ENCODE data around the gene ATP8B3. TPM values are rescaled to one million over a fixed set of nuclear protein-coding genes. Genes with fewer than 3 reads are reported as not detected.

The ATP8B3 gene
- total and polyA plus RNA-seq, 9 of the 15 experiments (the other 6 are each of a cell fraction or from before 2014, with no cell fraction given) = 1.2 to 12.3 (median 3.8) TPM

DNA sequence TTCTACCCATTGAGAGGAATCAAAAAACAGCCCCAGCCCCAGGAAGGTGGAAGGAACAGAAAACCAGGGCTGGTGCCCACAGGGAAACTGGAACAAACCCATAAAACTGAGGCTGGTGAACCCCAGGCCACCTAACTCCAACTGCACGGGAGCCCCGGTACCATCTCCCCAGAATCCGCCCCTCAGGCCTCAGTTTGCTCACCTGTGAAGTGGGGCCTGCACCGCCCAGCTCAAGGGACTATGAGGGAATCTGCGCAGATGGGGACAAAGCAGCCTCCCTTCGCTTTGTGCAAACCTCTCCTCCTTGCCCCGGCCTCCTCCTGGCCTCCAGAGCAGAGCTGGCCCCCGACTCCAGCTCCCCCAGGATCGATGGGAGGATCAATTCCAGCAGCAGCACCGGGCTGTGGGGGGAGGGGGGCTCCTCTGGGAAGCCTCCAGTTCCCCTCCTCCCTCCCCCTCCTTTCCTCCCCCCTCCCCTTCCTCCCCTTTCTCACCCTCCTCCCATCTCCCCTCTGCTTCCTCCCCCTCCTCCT is 67.9 kb downstream of the ATP8B3 start:
- ChIA-PET CTCF (ENCODE audit: low intra/inter-chr PET ratio) (no interaction called here), POLR2A (no interaction called here)
- FAIRE-seq (no peak), ATAC-seq (no peak), DNase-seq (ENCODE audit: extremely low read depth in 1 of 4, low spot score in 3 of 4) (no peak)
- H3K27ac ChIP-seq (ENCODE audit: extremely low read depth, low read depth, low read length) = no peak overlapping the region
- peaks cover 0 to 7% of the 10 kb centered on the region in 2 experiments; a peak in 1 of 5 replicates for H3K27me3 ChIP-seq (ENCODE audit: control insufficient read depth in 2 of 2, insufficient read depth in 2 of 2, low read length in 2 of 2)
- no peaks in the 10 kb centered on the region for H3K9me3 ChIP-seq (replicated peaks; ENCODE audit: control insufficient read depth, insufficient read depth, low read depth, low read length)
- no peaks in the 10 kb centered on the region for H3K79me2 ChIP-seq (ENCODE audit: control insufficient read depth, insufficient read depth, low read length)
- H3K4me1 ChIP-seq (replicated peaks in 1 of 2; ENCODE audit: control insufficient read depth in 2 of 2, insufficient read depth in 2 of 2, low read length in 2 of 2) = peaks cover 24 to 60% of the 10 kb centered on the region in 2 experiments
- in situ Hi-C loops (cut with MboI) = no loop called here
- H3K4me3 ChIP-seq = no peak overlapping the region
- no peak overlapping the region for H3K4me2 ChIP-seq (ENCODE audit: insufficient read depth, low read length)
- intact Hi-C loops (cut with micrococcal nuclease) = no loop called here
- WGBS (ENCODE audit: insufficient coverage, low coverage, missing lambda C conversion rate) = 71% methylated on average over 5 of the region's 10 CpGs
- no peaks in the 10 kb centered on the region for H3K36me3 ChIP-seq (ENCODE audit: control insufficient read depth, insufficient read depth, low read length)
- H2AFZ ChIP-seq (ENCODE audit: low read depth, low read length) = no peak overlapping the region
- BruUV-seq (replicated peaks) = no TSS peak
- no peak overlapping the region; a peak in 1 of 4 replicates for H3K9ac ChIP-seq (ENCODE audit: insufficient read depth in 1 of 2, low read depth in 2 of 2, low read length in 2 of 2)
- H4K20me1 ChIP-seq (replicated peaks; ENCODE audit: control insufficient read depth, insufficient read depth, low read length) = no peaks in the 10 kb centered on the region
- no peaks in the 10 kb centered on the region for H3K9me1 ChIP-seq (ENCODE audit: control insufficient read depth, insufficient read depth, low read length)
- no peak for TF ChIP-seq ZNF12 (CRISPR knock-in tag; IDR thresholded peaks at IDR 0.05)
- TF ChIP-seq, protein P1, sequence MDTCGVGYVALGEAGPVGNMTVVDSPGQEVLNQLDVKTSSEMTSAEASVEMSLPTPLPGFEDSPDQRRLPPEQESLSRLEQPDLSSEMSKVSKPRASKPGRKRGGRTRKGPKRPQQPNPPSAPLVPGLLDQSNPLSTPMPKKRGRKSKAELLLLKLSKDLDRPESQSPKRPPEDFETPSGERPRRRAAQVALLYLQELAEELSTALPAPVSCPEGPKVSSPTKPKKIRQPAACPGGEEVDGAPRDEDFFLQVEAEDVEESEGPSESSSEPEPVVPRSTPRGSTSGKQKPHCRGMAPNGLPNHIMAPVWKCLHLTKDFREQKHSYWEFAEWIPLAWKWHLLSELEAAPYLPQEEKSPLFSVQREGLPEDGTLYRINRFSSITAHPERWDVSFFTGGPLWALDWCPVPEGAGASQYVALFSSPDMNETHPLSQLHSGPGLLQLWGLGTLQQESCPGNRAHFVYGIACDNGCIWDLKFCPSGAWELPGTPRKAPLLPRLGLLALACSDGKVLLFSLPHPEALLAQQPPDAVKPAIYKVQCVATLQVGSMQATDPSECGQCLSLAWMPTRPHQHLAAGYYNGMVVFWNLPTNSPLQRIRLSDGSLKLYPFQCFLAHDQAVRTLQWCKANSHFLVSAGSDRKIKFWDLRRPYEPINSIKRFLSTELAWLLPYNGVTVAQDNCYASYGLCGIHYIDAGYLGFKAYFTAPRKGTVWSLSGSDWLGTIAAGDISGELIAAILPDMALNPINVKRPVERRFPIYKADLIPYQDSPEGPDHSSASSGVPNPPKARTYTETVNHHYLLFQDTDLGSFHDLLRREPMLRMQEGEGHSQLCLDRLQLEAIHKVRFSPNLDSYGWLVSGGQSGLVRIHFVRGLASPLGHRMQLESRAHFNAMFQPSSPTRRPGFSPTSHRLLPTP (IDR thresholded peaks at IDR 0.05; ENCODE audit: borderline replicate concordance, extremely low read depth, insufficient read length) = no peak
- TF ChIP-seq NFATC3 (IDR thresholded peaks at IDR 0.05) = no peak
- TF ChIP-seq, protein P2, sequence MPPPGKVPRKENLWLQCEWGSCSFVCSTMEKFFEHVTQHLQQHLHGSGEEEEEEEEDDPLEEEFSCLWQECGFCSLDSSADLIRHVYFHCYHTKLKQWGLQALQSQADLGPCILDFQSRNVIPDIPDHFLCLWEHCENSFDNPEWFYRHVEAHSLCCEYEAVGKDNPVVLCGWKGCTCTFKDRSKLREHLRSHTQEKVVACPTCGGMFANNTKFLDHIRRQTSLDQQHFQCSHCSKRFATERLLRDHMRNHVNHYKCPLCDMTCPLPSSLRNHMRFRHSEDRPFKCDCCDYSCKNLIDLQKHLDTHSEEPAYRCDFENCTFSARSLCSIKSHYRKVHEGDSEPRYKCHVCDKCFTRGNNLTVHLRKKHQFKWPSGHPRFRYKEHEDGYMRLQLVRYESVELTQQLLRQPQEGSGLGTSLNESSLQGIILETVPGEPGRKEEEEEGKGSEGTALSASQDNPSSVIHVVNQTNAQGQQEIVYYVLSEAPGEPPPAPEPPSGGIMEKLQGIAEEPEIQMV (tag; conservative IDR thresholded peaks at IDR 0.05; ENCODE audit: low read depth) = no peak
- TF ChIP-seq BCOR (IDR thresholded peaks at IDR 0.05) = 0 out of 2 replicates have a peak, but pooled peaks have one; percentile 46
- no peak for TF ChIP-seq ELF4 (CRISPR knock-in tag; IDR thresholded peaks at IDR 0.05)
- TF ChIP-seq ZNF408 (CRISPR knock-in tag; IDR thresholded peaks at IDR 0.05; ENCODE audit: low read depth) = no peak
- TF ChIP-seq, protein P3, sequence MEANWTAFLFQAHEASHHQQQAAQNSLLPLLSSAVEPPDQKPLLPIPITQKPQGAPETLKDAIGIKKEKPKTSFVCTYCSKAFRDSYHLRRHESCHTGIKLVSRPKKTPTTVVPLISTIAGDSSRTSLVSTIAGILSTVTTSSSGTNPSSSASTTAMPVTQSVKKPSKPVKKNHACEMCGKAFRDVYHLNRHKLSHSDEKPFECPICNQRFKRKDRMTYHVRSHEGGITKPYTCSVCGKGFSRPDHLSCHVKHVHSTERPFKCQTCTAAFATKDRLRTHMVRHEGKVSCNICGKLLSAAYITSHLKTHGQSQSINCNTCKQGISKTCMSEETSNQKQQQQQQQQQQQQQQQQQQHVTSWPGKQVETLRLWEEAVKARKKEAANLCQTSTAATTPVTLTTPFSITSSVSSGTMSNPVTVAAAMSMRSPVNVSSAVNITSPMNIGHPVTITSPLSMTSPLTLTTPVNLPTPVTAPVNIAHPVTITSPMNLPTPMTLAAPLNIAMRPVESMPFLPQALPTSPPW (CRISPR knock-in tag; IDR thresholded peaks at IDR 0.05) = 0 out of 2 replicates have a peak, but pooled peaks have one; percentile 24
- TF ChIP-seq PCBP1 (IDR thresholded peaks at IDR 0.05; ENCODE audit: low read depth, low read length, poor library complexity, severe bottlenecking) = peak; percentile 64
- TF ChIP-seq, protein P4, sequence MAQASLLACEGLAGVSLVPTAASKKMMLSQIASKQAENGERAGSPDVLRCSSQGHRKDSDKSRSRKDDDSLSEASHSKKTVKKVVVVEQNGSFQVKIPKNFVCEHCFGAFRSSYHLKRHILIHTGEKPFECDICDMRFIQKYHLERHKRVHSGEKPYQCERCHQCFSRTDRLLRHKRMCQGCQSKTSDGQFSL (CRISPR knock-in tag; IDR thresholded peaks at IDR 0.05) = 0 out of 2 replicates have a peak, but pooled peaks have one; percentile 35
- TF ChIP-seq, protein P4 (tag; IDR thresholded peaks at IDR 0.05) = no peak
- no peak for TF ChIP-seq HEY1 (CRISPR knock-in tag; IDR thresholded peaks at IDR 0.05; ENCODE audit: borderline replicate concordance)
- peak; percentile 90 for TF ChIP-seq ZNF263 (CRISPR knock-in tag; IDR thresholded peaks at IDR 0.05; ENCODE audit: borderline replicate concordance)
- no peak for TF ChIP-seq CBFA2T3 (IDR thresholded peaks at IDR 0.05)
- peak; percentile 34 to 49; a peak in 1 of 4 replicates for TF ChIP-seq KDM1A (IDR thresholded peaks at IDR 0.05)
- TF ChIP-seq RBM25 (IDR thresholded peaks at IDR 0.05; ENCODE audit: low read depth, low read length, severe bottlenecking) = peak; percentile 72
